Activated effector memory CD4-positive, alpha-beta T cell treated with anti-CD3 and anti-CD28 coated beads, Interleukin-2, amount 50 U/mL, for 16 hours (primary cell): ENCODE measurements around the gene NAA35.
"Not testable (repeated sequence)": the region's sequence is repeated elsewhere in the genome, so short reads cannot be mapped to it uniquely, and the experiment has no call there.

Experiments
- DNase-seq: peaks from one replicate; pipeline ENCODE4 v3.0.0-alpha.2; 2020

The NAA35 gene

DNA sequence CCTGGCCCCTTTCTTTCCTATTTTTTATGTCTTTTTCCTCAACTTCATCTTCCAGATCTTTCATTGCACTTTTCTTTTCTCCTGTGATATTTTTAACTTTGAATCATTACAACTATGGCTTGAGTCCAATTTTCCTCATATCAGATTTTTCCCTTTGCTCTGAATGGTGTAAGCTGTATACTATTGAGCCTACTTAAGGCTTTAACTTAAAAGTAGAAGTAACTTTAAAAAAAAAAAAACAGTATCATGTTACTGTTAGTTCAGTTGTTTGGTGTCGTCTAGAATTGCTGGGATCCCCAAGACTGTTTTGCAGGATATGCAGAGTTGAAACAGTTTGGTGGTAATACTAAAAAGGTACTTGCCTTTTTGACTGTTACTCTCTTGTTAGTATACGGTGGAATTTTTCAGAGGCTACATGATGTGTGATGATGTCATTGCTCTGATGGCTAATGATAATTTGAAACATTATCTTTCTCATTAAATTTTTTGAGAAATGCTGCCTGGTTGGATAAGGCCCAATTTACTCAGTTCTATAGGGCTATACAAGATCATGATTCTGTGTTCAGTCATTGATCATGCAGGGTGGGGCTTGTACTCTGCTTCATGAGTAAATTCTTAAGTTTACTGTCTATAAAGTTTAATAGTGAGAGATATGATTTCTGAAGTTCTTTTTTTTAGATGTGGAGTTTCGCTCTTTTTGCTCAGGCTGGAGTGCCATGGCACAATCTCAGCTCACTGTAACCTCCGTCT, 8.8 kb downstream of the NAA35 start:
- no peak for DNase-seq

DNA sequence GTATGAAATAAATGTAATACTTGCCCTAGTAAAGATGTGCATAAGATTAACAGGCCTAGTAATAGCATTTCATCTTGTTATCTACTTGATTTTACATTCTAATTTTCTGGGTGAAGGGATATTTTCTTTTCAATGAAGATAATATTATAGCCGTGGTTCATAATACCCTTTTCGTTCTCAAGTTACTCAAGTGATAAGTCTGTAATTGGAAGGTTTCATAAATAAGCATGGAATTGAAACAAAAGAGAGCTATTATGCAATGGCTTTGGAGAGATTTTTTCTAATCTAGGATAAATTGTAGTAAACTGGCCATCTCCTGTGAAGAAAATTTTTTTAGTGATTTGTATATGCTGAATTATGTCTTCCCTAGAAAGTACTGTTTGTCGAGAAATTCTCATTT, 19.0 kb downstream of the NAA35 start:
- no peak for DNase-seq

DNA sequence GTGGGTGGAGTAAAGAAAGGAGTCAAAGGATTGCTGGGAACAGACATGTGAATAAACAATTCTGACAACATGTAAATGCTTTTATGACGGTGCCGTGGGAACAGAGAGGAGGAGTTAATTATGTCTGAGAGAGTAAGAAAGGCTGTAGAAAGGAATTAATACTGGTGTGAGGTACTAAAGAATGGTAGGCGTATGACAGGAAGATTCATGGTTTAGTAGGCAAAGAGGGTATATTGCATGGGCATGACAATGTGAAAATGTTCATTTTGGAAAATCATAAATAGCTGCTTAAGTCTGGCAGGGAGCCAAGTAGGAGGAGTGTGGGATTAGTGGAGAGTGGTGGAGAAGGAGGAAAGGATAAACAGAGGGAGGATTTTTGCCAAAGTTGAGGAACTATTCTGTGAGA, 19.7 kb downstream of the NAA35 start:
- no peak for DNase-seq

GRCh38 chr9:85964526-85964925, 23.6 kb downstream of the NAA35 start:
- no peak for DNase-seq

DNA sequence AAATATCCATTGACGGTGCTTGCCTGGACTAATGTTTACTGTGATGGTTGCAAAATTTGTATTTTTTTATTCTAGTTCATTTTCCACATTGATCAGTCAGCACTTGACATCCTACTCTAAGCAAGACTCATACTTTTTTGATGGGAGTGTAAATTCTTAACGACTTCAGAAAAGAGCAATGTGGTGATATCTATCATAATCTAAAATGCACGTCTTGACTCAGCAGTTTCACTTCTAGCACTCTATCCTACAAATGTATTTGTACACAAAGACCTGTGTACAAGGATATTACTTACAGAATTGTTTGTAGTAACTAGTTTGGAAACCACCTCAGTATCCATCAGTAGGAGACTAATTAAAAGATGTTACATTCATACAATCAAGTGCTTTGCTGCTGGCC, 24.0 kb downstream of the NAA35 start:
- no peak for DNase-seq

- no peak for DNase-seq
Observed at GRCh38 chr9:85969727-85970126, 28.8 kb downstream of the NAA35 start.

GRCh38 chr9:85971731-85972130, 30.8 kb downstream of the NAA35 start:
- no peak for DNase-seq

DNA sequence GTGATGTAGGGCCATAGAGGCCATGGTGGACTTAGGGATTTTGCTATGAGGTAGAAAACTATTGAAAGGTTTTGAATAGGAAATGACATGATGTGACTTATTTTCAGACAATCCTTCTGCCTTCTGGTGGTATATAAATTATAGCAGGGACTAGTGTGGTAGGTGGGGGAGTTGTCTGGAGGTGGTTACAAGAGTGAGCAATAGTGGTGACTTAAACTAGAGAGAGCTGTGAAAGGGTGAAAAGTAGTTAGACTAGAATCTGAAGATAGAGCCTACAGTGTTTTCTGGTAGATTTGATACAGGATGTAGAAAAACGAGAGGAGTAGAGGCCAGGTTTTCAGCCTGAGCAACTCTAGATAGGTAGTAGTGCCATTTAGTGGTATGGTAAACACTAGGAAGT, 32.3 kb downstream of the NAA35 start:
- no peak for DNase-seq

DNA sequence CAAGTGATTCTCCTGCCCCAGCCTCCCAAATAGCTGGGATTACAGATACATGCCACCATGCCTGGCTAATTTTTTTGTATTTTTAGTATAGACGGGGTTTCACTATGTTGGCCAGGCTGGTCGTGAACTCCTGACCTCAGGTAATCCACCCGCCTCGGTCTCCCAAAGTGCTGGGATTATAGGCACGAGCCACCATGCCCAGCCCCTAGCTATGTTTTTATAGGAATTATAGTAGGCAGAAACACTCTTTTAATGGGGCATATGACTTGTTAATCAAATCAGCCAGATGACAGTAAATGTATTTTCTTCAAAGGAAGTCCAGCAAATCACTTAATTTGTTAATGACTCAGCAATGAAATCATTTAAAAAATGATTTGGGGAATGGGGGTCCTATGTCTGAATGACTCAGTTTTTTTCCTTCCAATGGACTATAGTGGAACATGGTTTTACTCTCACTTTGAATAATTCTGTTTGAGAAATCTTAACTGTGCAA, 33.2 kb downstream of the NAA35 start:
- DNase-seq, result not testable (repeated sequence)

DNA sequence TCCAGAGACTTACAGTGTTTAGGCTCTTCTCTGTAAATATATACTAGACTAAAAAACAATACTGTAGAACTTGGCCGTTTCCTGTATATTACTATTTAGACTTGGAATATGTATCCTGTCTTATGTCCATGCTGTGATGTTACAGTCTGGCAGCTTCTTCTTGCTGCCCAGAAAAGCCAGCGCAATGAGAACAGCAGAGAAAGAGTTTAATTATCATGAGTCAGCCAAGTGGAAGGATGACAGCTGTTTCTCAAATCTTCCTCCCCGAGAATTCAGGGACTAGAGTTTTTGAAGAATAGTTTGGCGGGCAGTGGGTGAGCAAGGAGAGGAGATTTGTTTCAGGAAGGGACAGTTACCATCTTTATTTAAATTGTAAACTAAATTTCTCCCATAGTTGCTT, 37.5 kb downstream of the NAA35 start:
- no peak for DNase-seq

DNA sequence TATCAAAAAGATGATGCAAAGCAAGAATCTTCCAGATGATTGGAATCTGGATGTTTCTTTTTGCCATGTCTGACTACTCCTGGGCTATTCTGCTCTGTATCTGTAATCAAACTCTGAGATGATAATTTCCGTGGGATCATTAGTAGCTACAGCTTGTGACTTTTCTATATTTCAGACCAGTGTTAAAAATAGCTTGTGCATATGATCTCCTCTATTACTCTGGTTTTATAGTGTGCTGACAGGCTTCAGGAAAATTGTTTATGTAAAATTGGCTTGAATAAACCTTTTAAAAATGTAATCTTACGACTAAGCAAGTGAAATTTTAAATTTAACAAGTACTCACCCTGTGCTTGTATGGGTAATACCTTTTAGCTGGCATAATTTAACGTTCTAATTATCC, 40.4 kb downstream of the NAA35 start:
- no peak for DNase-seq

GRCh38 chr9:85984457-85984856, 43.5 kb downstream of the NAA35 start:
- no peak for DNase-seq

- DNase-seq, result no peak
Observed at GRCh38 chr9:85987236-85987635, 46.3 kb downstream of the NAA35 start.

DNA sequence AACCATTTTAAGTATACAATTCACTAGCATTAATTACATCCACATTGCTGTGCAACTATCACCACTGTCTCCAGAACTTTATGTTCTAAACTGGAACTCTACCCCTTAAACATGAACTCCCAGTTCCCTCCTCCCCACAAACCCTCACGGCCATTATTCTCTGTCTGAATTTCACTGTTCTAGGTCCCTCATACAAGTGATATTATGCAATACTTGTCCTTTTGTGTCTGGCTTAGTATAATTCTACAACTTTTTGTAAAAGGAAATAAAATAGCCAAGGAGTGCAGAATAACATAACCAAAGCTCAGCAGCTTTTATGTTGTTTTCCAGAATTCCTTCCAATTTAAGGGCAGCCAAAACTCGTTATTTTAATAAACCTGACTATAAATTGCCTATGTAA, 53.2 kb downstream of the NAA35 start:
- no peak for DNase-seq

GRCh38 chr9:85995097-85995496, 54.2 kb downstream of the NAA35 start:
- no peak for DNase-seq

DNA sequence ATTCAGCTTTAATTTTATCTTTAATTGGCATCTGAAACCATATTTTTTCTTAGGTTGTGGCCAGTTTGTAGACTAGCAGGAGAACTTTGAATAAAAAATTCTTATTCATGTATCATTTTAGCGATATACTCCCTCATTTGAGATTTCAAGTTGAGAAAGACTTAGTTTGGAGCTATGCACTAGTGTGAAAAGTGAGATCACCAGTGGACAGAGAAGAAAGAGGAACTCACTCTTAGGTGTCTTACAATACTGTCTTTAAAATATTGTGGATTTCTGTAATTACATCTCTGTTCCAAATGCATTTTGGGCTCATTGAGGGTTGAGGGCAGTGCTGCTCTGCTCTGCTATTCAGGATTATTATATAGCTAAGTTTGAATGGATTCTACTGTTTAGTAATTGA, 54.7 kb downstream of the NAA35 start:
- DNase-seq, result no peak

DNA sequence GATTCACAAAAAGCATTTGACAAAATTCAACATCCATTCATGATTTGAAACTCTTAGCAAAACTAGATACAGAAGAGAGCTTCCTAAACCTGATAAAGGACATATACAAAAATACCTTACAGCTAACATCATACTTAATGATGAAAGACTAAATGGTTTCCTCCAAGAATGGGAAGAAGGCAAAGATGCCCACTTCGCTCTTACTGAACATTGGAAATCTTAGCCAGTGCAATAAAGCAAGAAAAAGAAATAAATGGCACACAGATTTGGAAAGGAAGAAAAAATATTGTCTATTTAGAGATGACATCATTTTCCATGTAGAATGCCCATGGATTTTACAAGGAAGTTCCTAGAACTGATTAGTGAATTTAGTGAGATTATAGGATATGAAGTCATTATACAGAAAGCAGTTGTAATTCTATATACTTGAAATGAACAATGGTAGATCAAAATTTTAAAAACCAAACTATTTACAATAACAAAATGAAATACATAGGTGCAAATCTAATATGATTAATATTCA, 64.4 kb downstream of the NAA35 start:
- DNase-seq, result no peak

DNA sequence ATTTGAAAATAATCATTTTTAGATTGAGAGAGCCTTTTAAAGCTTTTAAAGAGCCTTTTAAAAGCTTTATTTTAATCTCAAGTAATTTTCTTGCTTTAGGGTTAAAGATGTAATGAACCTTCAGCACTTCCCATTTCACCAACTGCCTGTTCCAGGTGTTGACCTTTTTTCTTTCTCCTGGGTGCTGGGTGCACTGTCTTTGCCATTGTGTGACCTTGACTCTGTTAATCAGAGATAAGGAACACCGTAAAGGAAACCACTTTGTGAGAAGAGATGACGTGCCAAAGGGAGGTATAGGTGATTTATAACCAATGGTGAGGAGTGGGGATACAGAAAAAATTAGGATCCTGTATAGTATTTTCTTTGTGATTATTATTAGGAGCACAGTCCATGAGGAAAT, 68.2 kb downstream of the NAA35 start:
- no peak for DNase-seq

GRCh38 chr9:86020731-86021130, 79.8 kb downstream of the NAA35 start:
- DNase-seq, result no peak

- DNase-seq, result no peak
Observed at GRCh38 chr9:86021166-86021565, 80.2 kb downstream of the NAA35 start.

DNA sequence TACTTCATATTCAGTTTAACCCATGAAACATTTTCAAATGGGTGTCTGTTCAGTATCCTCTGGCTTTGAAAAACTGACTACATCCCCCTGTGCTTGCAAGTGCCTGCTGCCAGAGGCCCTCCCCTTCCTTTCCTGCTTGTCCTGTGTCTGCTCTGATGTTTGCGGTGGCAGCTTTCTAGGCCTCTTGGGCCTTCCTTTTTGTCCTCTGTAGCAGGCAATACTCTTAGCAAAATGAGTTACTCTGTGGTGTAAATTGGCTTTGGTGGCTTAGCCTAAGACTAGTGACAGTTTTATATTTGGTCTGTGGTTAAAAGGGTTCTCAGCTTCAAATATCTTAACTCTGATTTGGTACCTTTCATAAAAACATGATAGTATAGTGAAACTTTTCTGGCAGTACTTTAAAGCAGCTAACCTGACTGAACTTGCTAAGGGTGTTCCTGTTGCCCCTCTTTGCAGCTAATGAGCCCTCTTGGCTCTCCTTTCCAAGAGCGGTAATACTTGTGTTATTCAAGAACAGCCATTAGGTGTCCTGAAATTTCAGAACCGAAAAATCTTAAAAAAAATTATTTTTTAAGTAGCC, 81.8 kb downstream of the NAA35 start:
- DNase-seq, result no peak

DNA sequence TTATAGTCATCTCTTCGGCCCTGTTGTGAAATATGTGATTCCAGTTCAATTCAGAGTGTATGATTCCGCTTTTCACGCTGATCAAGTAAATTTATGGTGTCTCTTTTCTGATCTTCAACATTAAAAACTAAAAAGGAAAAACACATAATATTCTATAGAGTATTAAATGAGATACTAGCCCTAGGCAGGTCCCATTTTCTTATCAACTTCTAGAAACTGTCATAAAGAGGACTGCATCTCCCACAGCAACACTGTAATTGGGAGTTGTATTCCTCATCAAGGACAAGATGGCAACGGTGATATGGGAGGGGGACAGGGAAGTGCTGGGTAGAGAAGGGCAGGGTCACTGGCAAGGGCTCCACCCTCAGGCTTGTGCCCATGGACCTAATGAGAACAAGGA, 86.8 kb downstream of the NAA35 start:
- no peak for DNase-seq

GRCh38 chr9:86034863-86035734, 94.2 kb downstream of the NAA35 start:
- DNase-seq, result no peak
